HCT116 (cell line): Measurements from ENCODE around the gene APBA2.

Experiments
- ATF3 ChIP-seq: IDR thresholded peaks from 2 replicates; pipeline ENCODE4 v1.6.1; 2012
- CTCF ChIP-seq, 3 experiments: fragments of 200-600 bp in 1 of 3; sonication (generic) in 1 of 3; IDR thresholded peaks in 2 of 3; conservative IDR thresholded peaks in 1 of 3; 2 replicates each; pipeline ENCODE4 v1.5.1; 2012 to 2017; ENCODE audit warnings: low read depth in 2 of 3, low read length in 2 of 3, antibody characterized with exemption in 1 of 3, borderline replicate concordance in 1 of 3, control low read depth in 1 of 3, mild to moderate bottlenecking in 1 of 3, mixed read lengths in 1 of 3, mixed run types in 1 of 3, moderate library complexity in 1 of 3; ENCODE audit not compliant: insufficient read depth in 1 of 3
- MAX ChIP-seq: IDR thresholded peaks from 2 replicates; pipeline ENCODE4 v1.6.1; 2012
- POLR2AphosphoS5 ChIP-seq: IDR thresholded peaks from 2 replicates; pipeline ENCODE4 v1.6.1; 2011; ENCODE audit warnings: mild to moderate bottlenecking, low read depth, low read length, moderate library complexity
- RAD21 ChIP-seq: IDR thresholded peaks from 2 replicates; pipeline ENCODE4 v1.6.1; 2012; ENCODE audit warnings: low read depth, mild to moderate bottlenecking
- REST ChIP-seq: IDR thresholded peaks from 2 replicates; pipeline ENCODE4 v1.6.1; 2012; ENCODE audit warnings: low read depth
- SP1 ChIP-seq: IDR thresholded peaks from 2 replicates; pipeline ENCODE4 v1.6.1; 2012; ENCODE audit warnings: low read depth
- YY1 ChIP-seq: IDR thresholded peaks from 2 replicates; pipeline ENCODE4 v1.6.1; 2011; ENCODE audit warnings: low read length, low read depth, moderate library complexity, mild to moderate bottlenecking; ENCODE audit not compliant: insufficient replicate concordance; ENCODE audit errors: extremely low read depth

GRCh38 chr15:28915041-28915810 lies 29.5 kb downstream of the APBA2 start:
- TF ChIP-seq REST (no peak), YY1 (no peak), CTCF (IDR thresholded peaks at IDR 0.05 in 2 of 3, conservative IDR thresholded peaks at IDR 0.05 in 1 of 3; ENCODE audit: borderline replicate concordance in 1 of 3, insufficient read depth in 1 of 3, low read depth in 2 of 3, low read length in 2 of 3) (no peak), POLR2AphosphoS5 (no peak), MAX (no peak), SP1 (no peak), RAD21 (no peak), ATF3 (no peak)
